22Rv1 (cell line): Measurements from ENCODE around the gene OVAAL.

Experiments used
- ZFX ChIP-seq: fragments of 450-650 bp; IDR thresholded peaks from 2 replicates; pipeline ENCODE4 v1.6.1; 2017; ENCODE audit warnings: antibody characterized with exemption, borderline replicate concordance
- TF ChIP-seq, protein P1 (sequence below): fragments of 450-650 bp; IDR thresholded peaks from 2 replicates; pipeline ENCODE4 v1.5.1; 2017; ENCODE audit warnings: mild to moderate bottlenecking

DNA sequence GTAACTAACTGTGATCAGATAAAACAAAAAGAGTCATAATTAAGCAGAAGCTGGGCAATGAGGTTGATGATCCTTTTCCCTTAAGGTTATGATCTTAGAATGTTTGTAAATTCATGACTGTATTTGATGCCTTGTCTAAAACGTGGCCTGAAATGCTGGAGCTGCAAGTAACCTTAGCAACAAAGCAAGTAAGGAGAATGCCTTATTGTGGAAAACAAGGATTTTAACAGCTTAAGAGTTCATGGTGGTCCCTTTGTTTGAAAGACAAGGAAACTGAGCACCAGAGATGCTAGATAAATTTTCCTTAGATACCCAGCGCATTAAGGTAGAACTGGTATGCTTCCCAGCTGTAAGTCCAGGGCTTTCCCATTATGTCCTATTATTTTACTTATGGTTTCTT lies 47.4 kb downstream of the OVAAL start:
- TF ChIP-seq, protein P1, sequence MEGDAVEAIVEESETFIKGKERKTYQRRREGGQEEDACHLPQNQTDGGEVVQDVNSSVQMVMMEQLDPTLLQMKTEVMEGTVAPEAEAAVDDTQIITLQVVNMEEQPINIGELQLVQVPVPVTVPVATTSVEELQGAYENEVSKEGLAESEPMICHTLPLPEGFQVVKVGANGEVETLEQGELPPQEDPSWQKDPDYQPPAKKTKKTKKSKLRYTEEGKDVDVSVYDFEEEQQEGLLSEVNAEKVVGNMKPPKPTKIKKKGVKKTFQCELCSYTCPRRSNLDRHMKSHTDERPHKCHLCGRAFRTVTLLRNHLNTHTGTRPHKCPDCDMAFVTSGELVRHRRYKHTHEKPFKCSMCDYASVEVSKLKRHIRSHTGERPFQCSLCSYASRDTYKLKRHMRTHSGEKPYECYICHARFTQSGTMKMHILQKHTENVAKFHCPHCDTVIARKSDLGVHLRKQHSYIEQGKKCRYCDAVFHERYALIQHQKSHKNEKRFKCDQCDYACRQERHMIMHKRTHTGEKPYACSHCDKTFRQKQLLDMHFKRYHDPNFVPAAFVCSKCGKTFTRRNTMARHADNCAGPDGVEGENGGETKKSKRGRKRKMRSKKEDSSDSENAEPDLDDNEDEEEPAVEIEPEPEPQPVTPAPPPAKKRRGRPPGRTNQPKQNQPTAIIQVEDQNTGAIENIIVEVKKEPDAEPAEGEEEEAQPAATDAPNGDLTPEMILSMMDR, result no peak
- TF ChIP-seq ZFX, result no peak
